ENCODE results near the gene VDR.

The VDR gene

DNA sequence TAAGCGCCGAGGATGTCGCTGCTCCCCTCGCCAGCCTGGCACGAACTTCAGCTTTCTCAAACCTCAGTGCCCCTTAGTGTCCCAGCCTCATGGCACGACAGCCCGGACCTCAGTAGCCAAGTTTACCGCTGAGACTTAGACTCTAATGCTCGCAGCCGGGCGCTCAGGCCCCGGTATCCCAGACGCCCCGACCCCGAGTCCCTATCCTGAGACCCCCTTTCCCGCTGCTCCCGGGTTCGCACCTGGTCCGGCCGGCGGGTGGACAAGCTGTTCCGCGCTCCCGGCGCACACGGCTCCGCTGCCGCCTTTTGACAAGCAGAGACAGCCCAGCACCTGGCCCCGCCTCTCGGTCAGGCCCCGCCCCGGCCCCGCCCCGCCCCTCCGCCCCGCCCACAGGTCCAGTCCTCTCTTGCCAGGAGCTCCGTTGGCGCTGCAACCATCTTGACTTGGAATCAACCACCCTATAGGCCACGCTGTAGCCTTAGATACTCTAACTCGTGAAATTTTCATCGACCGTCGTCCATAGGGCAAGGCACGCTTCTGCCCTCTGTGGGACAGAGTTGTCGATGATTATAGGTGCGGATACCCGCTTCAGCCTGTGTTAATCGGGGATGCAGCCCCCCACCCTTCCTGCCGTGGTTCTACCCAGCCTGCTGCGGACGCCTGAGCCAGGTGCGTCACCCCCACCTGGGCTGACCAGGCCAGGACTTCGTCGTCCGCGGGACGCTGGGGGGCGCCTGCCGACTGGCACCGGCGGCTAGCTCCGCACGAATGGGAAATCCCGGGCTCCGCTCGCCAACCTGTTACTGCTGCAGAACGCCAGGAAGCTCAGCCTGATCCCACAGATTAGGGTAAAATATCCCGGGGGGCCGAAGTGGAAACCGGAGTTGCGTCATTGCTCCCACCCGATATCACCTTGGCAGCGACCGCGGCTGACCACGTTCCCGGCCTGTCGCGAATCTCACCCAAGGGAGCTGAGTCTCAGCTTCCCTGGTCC lies at the start of gene VDR:
Gene VDR (minus strand): TSS at position 282 of the 997 bp plus-strand sequence. CDS start 25,881 bp downstream, outside the sequence.
- Histone ChIP-seq H3K36me3 (ENCODE audit: control insufficient read depth in 2 of 2, insufficient read depth in 2 of 2, low read length in 2 of 2) (no peaks in the 10 kb centered on the region), H3K27me3 (ENCODE audit: control insufficient read depth in 1 of 2, insufficient read depth in 2 of 2, low read length in 2 of 2) (peaks cover 14 to 19% of the 10 kb centered on the region in 2 donors), H3K9me3 (ENCODE audit: control insufficient read depth in 2 of 2, low read length in 2 of 2) (no peaks in the 10 kb centered on the region), H3K4me1 (ENCODE audit: control insufficient read depth, insufficient read depth, low read length) (peaks cover 21% of the 10 kb centered on the region), H3K4me3 (ENCODE audit: low read length in 2 of 2) (peak within 1 kb of the TSS; percentile 70 to 78), H3K27ac (ENCODE audit: low read length) (no peak within 1 kb of the TSS), H3K9ac (ENCODE audit: low read length in 2 of 2) (peak within 1 kb of the TSS; percentile 19 to 51)

- no peak overlapping the region for H3K27ac ChIP-seq (ENCODE audit: low read length)
- H3K9ac ChIP-seq (ENCODE audit: low read length in 2 of 2): no peak overlapping the region
These were observed 49.3 kb upstream of the VDR start for GRCh38 chr12:47954058-47954457.

GRCh38 chr12:47950856-47951468 lies 46.2 kb upstream of the VDR start:
- Histone ChIP-seq H3K9me3 (ENCODE audit: control insufficient read depth in 2 of 2, low read length in 2 of 2) (no peaks in the 10 kb centered on the region), H3K9ac (ENCODE audit: low read length in 2 of 2) (no peak overlapping the region), H3K4me3 (ENCODE audit: low read length in 2 of 2) (no peak overlapping the region), H3K27ac (ENCODE audit: low read length) (no peak overlapping the region), H3K36me3 (ENCODE audit: control insufficient read depth in 2 of 2, insufficient read depth in 2 of 2, low read length in 2 of 2) (no peaks in the 10 kb centered on the region), H3K27me3 (ENCODE audit: control insufficient read depth in 1 of 2, insufficient read depth in 2 of 2, low read length in 2 of 2) (no peaks in the 10 kb centered on the region), H3K4me1 (ENCODE audit: control insufficient read depth, insufficient read depth, low read length) (peaks cover 5% of the 10 kb centered on the region)

More at GRCh38 chr12:47954058-47954457, 49.3 kb upstream of the VDR start:
- no peaks in the 10 kb centered on the region for H3K9me3 ChIP-seq (ENCODE audit: control insufficient read depth in 2 of 2, low read length in 2 of 2)
- H3K36me3 ChIP-seq (ENCODE audit: control insufficient read depth in 2 of 2, insufficient read depth in 2 of 2, low read length in 2 of 2): no peaks in the 10 kb centered on the region
- H3K4me1 ChIP-seq (ENCODE audit: control insufficient read depth, insufficient read depth, low read length): peaks cover 3% of the 10 kb centered on the region
- no peaks in the 10 kb centered on the region for H3K27me3 ChIP-seq (ENCODE audit: control insufficient read depth in 1 of 2, insufficient read depth in 2 of 2, low read length in 2 of 2)
- H3K4me3 ChIP-seq (ENCODE audit: low read length in 2 of 2): no peak overlapping the region

DNA sequence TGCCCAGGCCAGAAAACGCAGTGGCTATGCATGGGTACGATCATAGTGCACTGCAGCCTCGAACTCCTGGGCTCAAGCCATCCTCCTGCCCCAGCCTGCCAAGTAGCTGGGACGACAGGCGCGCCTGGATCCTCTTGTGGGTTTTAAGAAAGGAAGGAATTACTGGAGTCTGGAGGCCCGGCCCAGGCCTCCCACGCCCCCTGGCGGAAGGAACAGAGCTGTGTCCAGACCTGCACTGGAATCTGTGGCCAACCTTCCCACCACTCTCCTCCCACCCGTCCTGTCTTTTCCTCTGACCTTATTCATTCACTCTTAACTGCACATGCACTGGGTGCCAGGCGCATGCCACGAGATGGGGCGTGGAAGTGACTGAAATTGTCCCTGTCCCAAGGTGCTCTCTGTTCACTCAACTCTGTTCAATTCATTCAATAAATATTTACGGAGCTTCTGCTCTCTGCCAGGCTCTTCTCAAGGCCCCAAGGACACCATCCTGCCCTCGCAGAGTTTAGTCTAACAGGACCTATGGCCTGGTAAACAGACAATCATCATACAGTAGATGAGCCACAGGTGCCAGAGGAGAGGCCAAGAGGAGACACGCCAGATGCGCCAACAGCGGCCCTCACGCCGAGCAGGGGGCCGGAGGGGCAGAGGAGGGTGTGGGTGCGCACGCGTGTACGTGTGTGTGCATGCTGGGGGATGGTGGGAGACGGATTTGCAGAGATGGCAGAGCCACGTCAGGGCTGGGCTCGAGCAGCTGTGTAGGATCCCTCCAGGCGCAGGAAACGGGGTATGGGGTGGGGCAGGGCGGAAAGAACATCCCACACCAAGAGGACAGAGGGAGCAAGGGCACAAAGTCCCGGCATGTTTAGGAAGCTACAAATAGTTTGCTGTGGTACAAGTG lies 44.9 kb upstream of the VDR start:
- Histone ChIP-seq H3K4me3 (ENCODE audit: low read length in 2 of 2) (no peak overlapping the region), H3K4me1 (ENCODE audit: control insufficient read depth, insufficient read depth, low read length) (peaks cover 5% of the 10 kb centered on the region), H3K27me3 (ENCODE audit: control insufficient read depth in 1 of 2, insufficient read depth in 2 of 2, low read length in 2 of 2) (no peaks in the 10 kb centered on the region), H3K9ac (ENCODE audit: low read length in 2 of 2) (no peak overlapping the region), H3K27ac (ENCODE audit: low read length) (no peak overlapping the region), H3K9me3 (ENCODE audit: control insufficient read depth in 2 of 2, low read length in 2 of 2) (no peaks in the 10 kb centered on the region), H3K36me3 (ENCODE audit: control insufficient read depth in 2 of 2, insufficient read depth in 2 of 2, low read length in 2 of 2) (no peaks in the 10 kb centered on the region)

- peaks cover 5% of the 10 kb centered on the region for H3K4me1 ChIP-seq (ENCODE audit: control insufficient read depth, insufficient read depth, low read length)
- peaks cover 7 to 12% of the 10 kb centered on the region in 2 donors for H3K27me3 ChIP-seq (ENCODE audit: control insufficient read depth in 1 of 2, insufficient read depth in 2 of 2, low read length in 2 of 2)
- no peak overlapping the region for H3K9ac ChIP-seq (ENCODE audit: low read length in 2 of 2)
- H3K36me3 ChIP-seq (ENCODE audit: control insufficient read depth in 2 of 2, insufficient read depth in 2 of 2, low read length in 2 of 2): no peaks in the 10 kb centered on the region
- no peak overlapping the region for H3K4me3 ChIP-seq (ENCODE audit: low read length in 2 of 2)
- H3K9me3 ChIP-seq (ENCODE audit: control insufficient read depth in 2 of 2, low read length in 2 of 2): no peaks in the 10 kb centered on the region
- H3K27ac ChIP-seq (ENCODE audit: low read length): no peak overlapping the region
These were observed 42.5 kb upstream of the VDR start for GRCh38 chr12:47947341-47947740.

DNA sequence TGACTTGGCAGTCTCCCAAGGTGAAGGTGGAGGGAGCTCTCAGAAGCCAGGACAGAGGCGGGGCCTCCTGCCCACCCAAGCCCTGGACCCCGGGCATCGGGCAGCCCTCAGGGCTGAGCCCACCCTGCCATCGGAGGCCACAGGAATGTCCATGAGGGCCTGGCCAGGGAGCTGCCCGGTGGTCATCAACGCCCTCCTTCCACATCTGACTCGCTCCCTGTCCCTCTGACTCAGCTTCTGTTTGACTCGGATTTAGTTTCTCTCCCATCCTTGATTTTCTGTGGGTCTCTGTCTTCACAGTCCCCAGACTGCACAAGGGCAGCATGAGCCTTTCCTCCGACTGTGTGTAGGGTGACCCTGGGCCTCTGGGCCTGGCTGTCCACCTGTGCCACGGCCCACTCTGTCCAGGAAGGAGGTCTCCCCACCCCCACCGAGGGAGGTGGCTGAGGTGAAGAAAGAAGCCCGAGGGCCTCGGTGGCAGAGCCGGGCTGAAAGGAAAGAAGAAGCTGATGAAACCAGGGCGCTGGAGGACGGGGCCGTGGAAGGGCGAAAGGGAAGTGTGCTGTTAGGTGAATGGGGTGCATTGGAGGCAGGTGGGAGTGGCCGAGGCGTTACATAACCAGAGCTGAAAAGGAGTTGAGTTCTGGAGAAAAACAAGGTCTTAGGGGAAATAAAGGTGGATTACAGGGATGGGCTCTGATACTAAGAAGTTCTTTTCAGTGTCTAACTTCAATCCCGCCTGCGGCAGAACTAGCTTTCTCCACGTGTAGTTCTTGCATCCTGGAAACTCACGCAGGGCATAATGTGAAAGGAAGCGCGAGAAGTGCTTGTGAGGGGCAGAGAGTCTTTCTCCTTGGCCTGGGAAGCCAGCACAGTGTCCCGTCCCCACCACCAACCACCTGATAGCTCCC lies 41.9 kb upstream of the VDR start:
- Histone ChIP-seq H3K4me3 (ENCODE audit: low read length in 2 of 2) (no peak overlapping the region), H3K9me3 (ENCODE audit: control insufficient read depth in 2 of 2, low read length in 2 of 2) (no peaks in the 10 kb centered on the region), H3K4me1 (ENCODE audit: control insufficient read depth, insufficient read depth, low read length) (peaks cover 5% of the 10 kb centered on the region), H3K36me3 (ENCODE audit: control insufficient read depth in 2 of 2, insufficient read depth in 2 of 2, low read length in 2 of 2) (no peaks in the 10 kb centered on the region), H3K27me3 (ENCODE audit: control insufficient read depth in 1 of 2, insufficient read depth in 2 of 2, low read length in 2 of 2) (peaks cover 7 to 18% of the 10 kb centered on the region in 2 donors), H3K27ac (ENCODE audit: low read length) (no peak overlapping the region), H3K9ac (ENCODE audit: low read length in 2 of 2) (no peak overlapping the region)

- Histone ChIP-seq H3K9me3 (ENCODE audit: control insufficient read depth in 2 of 2, low read length in 2 of 2) (no peaks in the 10 kb centered on the region), H3K4me1 (ENCODE audit: control insufficient read depth, insufficient read depth, low read length) (peaks cover 5% of the 10 kb centered on the region), H3K4me3 (ENCODE audit: low read length in 2 of 2) (no peak overlapping the region), H3K27ac (ENCODE audit: low read length) (no peak overlapping the region), H3K36me3 (ENCODE audit: control insufficient read depth in 2 of 2, insufficient read depth in 2 of 2, low read length in 2 of 2) (no peaks in the 10 kb centered on the region), H3K27me3 (ENCODE audit: control insufficient read depth in 1 of 2, insufficient read depth in 2 of 2, low read length in 2 of 2) (peaks cover 10 to 21% of the 10 kb centered on the region in 2 donors), H3K9ac (ENCODE audit: low read length in 2 of 2) (no peak overlapping the region)
These were observed 40.5 kb upstream of the VDR start for GRCh38 chr12:47945341-47945728.

DNA sequence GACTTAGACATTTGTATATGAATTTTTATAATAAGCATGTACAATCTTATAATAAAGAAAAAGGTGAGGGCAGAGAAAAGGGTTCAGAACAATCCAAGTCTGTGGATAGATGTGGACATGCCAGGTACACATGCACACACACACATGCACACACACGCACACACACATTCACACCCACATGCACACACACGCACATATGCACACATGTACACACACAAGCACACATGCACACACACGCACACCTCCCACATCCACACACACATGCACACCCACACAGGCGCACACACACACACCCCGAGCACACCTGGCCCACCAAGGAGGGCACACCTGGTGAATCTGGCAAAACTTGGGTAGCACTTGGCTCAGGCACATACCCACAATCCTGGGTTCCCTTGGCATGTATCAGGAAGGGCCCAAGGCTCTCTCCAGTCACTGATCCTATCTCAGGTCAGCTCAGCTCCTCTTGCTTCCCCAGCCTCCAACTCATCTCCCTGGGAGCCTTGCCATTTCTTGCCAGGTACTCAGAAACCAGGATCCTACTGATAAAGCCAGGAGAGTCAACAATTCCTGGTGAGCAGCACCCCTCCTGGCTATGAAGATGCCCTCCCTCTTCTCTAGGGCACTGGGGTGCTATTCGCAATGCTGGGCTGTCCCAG lies 40.0 kb upstream of the VDR start:
- peaks cover 5% of the 10 kb centered on the region for H3K4me1 ChIP-seq (ENCODE audit: control insufficient read depth, insufficient read depth, low read length)
- no peaks in the 10 kb centered on the region for H3K9me3 ChIP-seq (ENCODE audit: control insufficient read depth in 2 of 2, low read length in 2 of 2)
- H3K4me3 ChIP-seq (ENCODE audit: low read length in 2 of 2): no peak overlapping the region
- H3K27ac ChIP-seq (ENCODE audit: low read length): no peak overlapping the region
- H3K36me3 ChIP-seq (ENCODE audit: control insufficient read depth in 2 of 2, insufficient read depth in 2 of 2, low read length in 2 of 2): no peaks in the 10 kb centered on the region
- H3K9ac ChIP-seq (ENCODE audit: low read length in 2 of 2): no peak overlapping the region
- peaks cover 10 to 21% of the 10 kb centered on the region in 2 donors for H3K27me3 ChIP-seq (ENCODE audit: control insufficient read depth in 1 of 2, insufficient read depth in 2 of 2, low read length in 2 of 2)

DNA sequence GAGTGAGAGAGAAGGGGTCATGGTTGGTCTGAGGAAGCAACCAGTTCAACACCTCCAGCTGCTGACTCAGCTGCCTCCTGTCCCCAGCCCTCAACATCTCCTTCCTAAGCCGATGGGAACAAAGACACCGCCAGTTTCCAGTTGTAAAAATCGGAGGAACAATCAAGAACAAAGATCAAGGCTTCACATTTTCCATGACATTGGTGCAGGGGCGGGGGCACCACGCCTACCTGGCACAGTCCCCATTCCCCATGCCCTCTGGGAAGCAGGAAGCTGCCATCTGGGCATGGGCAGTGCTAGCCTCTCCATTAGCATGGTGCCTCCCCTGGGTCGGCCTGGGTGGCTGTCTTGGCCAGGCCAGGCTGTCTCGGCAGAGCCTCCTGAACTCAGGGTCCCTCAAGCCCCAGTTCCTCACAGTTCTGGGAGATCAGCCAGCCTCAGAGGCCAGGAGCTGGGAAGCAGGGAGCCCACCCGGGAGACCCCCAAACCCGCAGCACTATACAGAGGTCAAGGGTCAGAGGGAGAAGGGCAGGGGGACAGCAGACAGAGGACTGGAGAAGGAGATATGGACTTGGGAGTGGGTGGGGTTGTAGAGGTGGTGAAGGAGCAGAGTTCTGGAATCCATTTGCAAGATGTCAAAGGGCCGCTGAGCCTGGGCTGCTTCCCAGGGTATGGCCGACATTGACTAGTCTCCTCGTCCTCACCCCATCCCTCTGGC lies 39.0 kb upstream of the VDR start:
- no peak overlapping the region for H3K4me3 ChIP-seq (ENCODE audit: low read length in 2 of 2)
- H3K9ac ChIP-seq (ENCODE audit: low read length in 2 of 2): no peak overlapping the region

More for the DNA sequence above, 39.0 kb upstream of the VDR start:
- H3K4me1 ChIP-seq (ENCODE audit: control insufficient read depth, insufficient read depth, low read length): peaks cover under 1% of the 10 kb centered on the region
- H3K9me3 ChIP-seq (ENCODE audit: control insufficient read depth in 2 of 2, low read length in 2 of 2): no peaks in the 10 kb centered on the region
- no peaks in the 10 kb centered on the region for H3K36me3 ChIP-seq (ENCODE audit: control insufficient read depth in 2 of 2, insufficient read depth in 2 of 2, low read length in 2 of 2)
- peaks cover 10 to 21% of the 10 kb centered on the region in 2 donors for H3K27me3 ChIP-seq (ENCODE audit: control insufficient read depth in 1 of 2, insufficient read depth in 2 of 2, low read length in 2 of 2)
- H3K27ac ChIP-seq (ENCODE audit: low read length): no peak overlapping the region
